HG02973 (cell line): ENCODE data around the gene SH3TC2.
A peak's percentile ranks its signal among the peaks of the same experiment; 100 is the strongest.

Experiments
- ATAC-seq: cut with Tn5 transposase; IDR thresholded peaks from one replicate; pipeline ENCODE4 v1.9.1; 2021; ENCODE audit warnings: moderate library complexity; ENCODE audit not compliant: unreplicated experiment

Gene SH3TC2

DNA sequence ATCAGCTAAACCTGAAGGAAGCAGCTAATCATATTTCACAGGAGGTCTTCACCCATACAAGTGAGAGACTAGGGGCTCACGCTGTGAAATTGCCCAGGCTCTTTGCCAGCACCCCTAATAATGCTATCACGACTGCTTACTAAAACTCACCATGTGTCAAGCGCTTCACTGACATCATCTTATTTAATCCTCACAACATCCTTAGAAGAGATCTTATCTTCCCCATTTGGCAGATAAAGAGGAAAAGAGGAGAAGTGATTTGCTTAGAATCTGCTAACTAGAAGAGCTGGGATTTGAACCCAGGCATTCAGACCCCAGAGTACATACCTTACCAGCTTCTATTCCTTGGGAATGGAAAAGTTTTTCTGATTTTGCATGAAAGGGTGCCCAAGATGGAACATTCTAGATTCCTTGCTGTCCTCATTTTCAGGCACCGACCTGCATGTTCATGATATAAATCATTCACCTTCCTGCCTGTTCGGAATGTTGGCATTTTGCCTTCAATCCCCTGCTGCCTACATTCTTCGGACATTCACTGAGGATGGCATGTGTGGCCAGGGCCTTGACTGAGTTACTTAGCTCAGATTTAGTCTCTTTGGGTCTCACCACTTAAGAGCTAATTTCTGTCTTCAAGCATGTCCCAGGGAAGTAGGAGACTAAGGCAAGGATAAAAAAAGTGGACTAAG lies 88.1 kb downstream of the SH3TC2 start:
- ATAC-seq, result no peak

DNA sequence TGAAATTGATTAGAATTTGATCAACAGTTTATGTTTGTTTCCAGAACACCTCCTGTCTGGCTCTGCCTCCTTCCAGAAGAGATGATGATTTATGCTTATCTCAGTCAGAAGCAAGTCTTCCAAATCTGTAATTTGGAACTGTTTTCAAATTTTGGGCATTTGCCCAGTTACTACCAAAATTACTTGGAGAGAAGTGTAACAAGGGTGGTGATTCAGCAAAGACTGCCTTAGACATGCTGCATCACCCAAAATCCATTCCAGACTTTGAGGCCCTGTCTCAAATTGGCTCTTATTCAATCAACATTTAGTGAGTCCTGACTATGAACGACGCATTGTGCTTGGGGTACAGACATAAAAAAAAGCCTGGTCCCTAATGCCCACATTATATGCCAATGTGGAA lies 89.4 kb downstream of the SH3TC2 start:
- no peak for ATAC-seq

DNA sequence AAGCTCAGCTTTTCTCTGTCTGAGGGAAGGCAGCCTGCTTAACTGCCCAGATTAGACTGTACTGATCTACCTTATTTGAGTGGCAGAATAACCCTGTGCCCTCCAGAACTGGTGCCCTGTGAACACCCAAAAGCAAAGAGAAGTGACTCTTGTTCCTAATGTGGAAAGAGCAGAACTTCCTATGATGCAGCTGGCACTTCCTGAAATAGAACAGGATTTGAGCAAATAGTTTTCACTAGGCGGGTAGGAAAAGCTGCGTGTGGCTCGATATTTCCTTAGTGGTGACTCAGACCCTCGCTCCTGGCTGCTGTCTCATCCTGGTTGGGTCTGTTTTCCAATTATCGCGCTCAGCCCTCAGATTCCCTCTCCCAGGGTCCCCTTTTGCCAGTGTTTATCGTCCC lies 89.9 kb downstream of the SH3TC2 start:
- no peak for ATAC-seq

DNA sequence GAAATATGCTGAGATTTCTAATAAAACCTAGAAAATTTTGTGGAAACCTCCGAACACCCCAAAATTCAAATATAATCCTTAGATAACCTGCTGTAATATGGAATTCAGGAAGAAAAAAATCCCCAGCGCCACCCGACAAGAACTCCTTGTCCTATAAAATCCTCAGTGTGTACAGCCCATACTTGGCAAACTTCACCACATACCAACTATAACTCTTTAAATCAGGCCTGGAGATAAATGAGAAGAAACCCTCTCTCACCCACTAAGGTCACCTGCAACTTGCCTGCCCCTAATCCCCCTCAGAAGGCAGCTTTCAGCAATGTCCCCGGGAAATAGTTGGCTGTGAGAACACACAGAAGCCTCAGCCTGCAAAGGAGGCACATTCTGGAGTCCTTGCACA lies 90.5 kb downstream of the SH3TC2 start:
- no peak for ATAC-seq

DNA sequence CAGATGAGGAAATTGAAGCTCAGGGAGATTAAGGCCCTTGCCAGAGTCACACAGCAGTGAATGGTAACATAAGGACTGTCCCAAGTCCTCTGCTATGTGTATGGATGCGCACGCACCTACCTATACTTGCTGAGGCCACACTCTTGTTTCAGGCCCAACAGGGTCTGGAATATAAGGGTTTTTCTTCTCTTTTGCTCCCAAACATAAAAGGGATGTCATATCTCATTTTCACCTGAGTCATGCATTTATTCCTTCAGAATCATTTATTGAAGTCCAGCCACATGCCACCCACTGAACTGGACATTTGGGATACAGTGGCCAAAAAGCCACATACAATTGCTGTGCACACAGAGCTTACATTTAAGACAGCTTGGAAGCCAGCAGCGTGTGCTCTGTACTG lies 92.0 kb downstream of the SH3TC2 start:
- no peak for ATAC-seq

DNA sequence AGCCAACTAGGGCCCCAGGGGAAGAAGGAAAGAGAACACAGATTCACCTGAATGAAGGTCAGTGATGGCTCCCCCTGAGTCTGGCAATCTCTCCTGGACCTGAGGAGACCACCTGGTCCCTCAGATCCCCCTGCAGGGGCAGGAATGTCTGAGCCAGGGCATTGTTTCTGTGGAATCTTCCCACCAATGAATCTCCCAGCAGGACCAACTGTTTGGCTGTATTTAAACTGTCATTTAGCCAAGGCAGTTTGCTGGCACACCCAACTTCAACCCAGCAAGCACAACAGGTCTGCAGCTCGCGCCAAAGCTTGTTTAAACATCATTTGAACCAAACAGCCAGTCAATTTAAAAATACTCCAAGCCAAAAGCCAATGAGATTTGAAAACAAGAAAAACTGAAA lies 92.6 kb downstream of the SH3TC2 start:
- ATAC-seq, result no peak

DNA sequence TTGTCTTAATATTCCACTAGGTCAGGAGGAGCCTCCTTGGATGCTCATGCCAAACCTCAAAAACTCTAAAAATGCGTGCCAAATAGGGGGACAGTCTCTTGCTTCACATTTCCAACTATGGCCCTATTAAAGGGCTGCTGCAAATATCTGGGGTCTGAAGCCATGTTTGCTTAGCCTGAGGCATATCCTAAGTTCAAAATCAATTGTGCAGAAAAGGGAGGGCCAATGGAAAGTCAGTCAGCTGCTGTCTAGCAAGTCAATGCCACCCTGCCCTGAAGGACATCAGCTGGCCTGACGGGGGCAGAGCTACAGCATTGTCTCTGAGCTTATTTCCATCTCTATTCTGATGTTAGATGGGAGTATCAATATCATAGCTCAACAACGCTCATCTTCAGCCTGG lies 93.6 kb downstream of the SH3TC2 start:
- ATAC-seq, result no peak

DNA sequence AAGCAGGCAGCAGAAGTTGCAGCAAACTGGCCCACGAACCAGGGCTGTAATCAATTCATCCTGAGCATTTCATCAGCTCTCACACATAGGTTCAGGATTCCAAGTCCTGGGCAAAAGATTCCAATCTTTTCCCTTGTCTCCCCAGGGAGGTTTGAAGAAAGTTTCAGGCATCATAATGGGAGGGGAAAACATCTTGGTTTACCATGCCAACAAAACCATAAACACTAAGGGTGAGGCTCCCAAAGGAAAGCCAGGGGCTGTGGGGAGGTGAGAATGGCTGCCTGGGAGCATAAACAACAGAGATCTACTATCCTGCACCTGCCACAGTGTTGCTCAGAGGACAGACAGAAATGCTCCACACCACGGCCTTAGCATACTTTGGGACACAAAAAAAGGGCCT lies 94.6 kb downstream of the SH3TC2 start:
- ATAC-seq, result no peak

DNA sequence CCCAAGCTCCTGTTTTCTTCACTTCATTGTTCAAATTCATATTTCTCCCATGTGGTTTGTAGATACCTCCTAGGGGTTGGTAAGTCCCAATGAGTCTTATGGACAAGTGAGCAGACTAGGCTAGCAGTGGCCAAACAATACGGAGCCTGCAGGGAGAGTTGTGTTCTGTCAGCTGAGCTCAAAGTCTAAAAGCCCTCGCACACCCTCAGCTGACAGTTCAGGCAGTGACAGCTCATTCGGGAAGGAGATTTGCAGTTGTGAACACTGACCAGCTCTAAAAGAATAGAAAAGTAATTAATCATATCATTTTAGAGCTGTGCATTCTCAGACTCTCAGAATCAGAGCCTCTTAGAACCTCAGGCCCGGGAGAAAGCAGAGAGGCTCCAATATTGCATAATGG lies 95.1 kb downstream of the SH3TC2 start:
- ATAC-seq, result no peak

DNA sequence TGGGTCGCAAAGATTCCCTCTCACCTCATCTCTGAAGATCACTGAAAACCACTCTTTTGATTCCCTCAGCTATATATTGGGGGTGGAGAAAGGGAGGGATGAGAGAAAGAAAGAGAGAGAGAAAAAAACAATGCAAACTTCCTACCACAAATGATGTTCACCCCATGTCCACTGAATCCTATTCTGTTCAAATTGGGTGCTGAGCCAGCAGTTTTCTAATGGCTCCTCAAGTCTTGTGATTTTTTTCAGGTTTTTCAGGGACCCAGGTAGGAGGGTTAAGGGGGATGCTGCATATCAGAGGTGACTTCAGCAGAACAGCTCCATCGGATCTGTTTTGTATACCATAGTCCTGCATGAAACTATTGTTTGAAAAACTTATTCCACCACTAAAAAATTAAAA lies 95.9 kb downstream of the SH3TC2 start:
- no peak for ATAC-seq

DNA sequence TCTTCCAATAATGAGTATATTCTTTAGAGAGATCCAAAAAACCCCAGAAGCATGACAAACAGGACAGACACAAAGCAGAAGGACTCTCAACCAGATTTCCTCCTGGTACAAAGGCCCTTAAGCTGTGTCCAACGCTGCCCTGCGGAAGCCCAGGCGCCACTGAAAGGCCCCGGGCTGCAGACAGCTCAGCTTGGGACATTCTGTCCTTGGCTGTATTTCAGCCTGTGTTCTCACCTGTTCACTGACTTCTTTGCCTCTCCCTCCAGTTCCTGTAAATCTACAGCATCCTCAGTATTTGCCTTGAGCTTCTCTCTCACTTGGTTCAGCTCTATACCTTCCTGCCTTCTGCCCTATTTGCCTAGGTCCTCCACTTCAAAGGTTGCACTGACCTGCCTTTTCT lies 96.5 kb downstream of the SH3TC2 start:
- ATAC-seq, result no peak

DNA sequence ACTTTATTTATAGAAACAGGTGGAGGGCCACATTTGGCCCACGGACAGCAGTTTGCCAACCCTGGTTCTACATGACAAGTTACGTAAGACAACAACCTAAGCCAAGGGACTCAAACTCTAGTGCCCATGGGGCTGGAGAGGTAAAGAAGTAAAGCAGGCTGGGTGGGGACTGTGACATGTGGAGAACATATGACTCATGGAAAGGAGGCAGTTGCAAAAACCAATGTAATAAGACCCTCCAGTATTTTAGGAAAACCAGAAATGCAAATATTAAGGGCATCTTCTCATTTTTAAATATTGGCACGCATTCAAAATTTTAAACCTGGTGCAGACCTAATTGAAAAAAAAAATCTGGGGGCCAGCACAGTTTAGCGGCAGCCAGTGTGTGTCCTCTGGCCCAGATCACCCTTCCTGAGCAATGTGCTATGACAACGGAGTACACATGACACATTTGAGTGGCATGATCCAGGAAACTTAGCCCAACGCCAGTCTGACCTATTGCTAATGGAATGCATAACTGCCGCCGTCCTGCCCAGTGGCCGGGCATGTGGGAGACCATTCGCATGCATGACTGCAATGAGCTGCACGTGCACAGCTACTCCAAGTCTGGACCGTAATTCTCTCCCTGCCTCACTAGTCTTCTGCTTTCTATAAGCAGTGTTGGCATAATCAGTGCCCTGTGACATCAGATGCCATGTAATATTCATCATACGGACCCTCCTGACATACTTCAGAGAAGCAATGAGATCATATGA lies 97.2 kb downstream of the SH3TC2 start:
- ATAC-seq, result no peak

DNA sequence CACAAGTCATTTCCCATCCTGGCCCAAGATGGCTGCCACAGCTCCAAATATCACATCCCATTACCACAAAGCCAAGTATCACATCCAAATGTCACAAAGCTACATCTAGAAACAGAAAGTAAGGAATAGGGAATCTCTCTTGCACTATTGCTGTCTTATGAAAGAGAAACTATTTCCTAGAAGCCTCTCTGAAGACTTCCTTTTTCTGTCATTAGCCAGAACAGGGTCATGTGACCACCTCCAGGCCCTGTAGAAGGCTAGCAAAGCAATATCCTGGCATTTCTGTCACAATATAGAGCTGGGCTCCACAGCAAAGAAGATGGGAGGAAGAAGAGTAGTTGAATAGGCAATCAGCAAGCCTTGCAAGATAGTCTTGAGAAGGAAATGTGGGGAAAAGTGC lies 99.2 kb downstream of the SH3TC2 start:
- peak; percentile 70 for ATAC-seq

DNA sequence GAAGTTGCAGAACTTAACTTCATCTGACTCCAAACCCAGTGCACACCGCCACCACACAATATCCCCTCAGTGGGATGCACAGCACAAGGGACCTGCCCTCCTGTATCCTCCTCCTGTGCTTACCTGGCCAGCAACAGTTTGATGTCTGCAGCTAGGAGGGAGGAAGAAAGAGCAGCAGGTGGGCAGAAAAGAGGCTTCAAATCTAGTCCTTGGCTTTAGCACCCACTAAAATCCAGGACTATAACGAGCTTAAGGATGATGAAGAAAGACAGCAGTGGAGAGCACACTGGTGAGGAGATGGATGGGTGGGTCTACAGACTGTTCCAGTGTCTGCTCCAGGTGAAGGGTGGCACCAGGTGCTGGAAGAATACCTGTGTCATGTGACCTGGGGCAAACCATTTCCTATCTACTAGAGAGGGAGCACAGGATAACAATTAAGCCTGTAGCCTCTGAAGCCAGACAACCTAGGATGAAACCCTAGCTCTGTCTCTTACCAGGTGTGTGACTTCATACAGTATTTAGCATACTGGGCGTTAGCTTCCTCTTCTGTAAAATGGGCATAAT lies 100.0 kb downstream of the SH3TC2 start:
- no peak for ATAC-seq

DNA sequence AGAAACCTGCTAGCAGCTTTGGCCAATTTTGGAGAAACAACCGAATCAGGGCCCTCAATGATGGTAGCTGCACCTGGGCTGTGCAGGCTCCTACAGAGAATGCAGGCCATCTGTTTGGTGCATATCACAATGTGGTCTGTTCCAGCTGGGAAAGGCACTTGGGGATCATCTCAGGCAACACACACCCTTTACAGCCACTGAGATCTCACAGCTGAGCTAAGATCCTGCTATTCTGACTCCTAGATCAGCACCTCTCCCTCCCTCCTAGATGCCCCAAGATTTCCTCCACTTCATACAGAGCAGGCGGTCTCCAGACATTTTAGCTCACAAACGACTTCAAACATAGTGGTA lies 100.7 kb downstream of the SH3TC2 start:
- ATAC-seq, result no peak

DNA sequence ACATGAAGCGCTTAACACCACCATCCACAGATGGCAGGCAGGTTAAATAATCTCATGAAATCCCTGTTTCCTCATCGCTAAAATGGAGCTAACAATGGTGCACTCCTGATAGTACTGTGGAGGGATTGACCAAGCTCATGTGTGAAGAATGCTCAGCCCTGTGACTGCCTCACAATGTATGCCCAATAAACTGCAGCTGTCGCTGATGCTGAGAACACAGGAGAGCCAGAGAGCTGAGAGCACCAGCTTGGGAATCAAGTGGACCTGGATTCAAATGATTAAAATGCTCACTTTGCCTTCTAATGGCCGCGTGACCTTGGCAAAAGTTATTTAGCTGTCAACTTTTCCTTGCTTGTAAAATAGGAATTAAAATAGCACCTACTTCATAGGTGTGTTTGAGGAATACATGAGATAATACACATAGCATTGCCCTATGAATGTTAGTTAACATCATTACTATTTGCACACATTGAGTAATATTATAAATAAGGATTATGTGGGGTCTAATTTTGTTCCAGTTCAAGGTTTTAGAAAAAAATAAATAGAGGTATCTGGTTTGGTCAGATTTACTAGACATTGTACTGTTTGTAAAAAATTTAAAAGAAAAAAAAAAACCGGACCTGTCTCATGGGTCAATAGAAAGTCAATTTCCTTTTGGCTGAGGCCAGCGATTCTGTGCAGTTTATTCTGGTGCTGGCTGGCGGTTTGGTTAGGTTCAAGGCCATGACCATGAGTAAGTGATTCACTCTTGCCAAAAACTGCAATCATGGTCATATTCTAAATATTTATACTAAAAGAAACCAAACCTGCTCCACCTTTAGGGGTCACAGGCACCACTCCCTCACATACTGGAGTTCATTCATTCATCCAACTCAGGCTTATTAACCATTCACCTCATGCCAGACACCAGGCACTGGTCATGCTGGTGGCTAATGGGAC lies 101.3 kb downstream of the SH3TC2 start:
- no peak for ATAC-seq

DNA sequence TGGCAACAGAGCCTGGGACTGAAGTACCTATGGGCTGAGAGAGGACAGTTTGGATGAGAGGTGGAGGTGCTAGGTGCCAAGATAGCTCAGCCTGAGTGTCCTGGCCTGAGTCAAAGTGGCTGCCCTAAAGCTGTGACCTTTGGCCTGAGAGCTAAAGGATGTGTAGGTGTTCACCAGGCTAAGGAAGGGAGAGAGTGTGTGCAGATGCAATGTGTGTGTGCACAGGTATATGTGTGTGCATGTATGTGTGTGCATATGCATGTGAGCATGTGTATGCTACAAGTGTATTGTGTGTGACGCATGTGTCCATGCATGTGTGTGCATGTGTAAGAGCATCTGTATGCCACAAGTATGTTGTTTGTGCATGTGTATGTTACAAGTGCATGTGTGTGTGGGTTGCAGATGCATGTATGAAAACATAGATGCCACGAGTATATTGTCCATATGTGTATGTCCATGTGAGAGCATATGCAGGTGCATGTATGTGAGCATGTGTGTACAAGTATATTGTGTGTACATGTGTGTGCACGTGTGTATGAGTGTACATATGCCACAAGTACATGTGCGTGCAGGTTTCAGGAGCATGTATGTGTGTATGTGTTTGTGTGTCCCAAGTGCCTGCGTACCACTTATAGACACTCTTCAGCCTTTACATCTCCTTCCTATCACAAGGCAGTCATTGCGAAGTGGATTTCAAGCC lies 102.6 kb downstream of the SH3TC2 start:
- ATAC-seq, result no peak

DNA sequence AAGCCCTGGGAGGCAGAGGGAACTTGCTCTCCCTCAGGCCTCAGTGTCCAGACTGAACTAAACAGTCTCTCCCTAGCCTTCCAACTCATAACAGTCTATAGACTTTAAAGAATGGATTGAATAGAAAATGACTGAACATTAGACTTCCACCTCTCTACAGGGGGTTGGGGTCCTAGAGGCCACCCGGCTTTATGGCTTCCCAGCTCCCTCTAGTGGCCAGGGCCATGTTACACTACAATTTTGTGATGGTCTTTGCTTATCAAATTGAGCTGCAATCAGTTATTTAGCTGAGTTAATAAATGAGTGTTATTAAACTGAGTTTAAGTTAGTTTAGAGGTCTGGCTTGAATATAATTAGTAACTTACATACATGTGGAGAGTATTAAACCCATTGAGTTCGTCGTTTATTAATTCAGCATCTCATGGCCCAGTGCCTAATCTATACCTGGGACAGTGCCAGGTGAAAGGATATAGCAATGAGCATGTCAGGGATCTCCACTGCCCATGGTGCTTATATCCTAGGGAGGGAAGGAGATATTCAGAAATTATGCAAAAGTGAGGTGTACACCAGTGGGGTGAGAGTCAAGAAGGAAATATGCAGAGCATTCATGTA lies 105.2 kb downstream of the SH3TC2 start:
- ATAC-seq, result peak; percentile 68

DNA sequence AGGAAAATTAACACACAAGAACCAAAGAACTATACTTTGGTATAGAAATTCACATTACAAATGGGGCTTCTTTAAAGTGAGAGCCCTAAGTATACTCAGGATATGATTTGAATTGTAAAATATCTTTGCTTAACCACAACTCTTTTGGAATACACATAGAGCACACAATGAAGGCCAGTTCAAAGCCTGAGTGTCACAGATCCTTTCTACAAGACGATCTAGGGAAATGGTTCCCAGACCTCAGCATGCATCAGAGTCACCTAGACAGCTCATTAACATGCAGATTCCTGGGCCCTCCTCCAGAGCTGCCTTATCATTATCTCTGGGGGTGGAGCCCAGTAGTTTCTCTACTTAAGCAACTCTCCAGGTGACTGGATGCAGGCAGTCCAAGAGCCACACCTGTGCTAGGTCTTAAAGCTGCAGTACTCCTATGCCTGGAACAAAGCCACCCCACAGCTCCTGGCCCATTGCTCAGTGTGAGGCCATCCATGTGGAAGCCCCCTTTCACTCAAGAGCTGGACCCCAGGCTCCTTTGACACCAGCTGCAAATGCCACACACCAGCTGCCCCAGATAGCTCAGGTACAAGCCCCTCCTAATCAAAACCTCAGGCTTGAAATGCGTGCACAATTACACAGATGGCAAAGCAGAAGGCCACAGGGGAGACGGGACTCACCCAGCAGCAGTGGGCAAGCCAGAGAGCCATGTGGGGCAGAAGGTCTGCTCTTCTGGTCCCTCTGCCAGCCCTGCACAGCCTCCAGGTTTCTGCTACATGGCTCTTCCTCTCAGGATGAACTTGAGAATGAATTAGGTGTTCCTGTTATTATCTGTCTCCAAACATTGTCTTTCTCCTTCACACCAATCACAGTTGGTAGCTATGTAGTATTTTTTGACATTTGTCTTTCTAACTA lies 106.1 kb downstream of the SH3TC2 start:
- no peak for ATAC-seq
